ENCODE data around the gene CEACAM8. TPM values are rescaled to one million over a fixed set of nuclear protein-coding genes. Genes with fewer than 3 reads are reported as not detected.

Gene CEACAM8
- not detected in 2 replicates for total RNA-seq

DNA sequence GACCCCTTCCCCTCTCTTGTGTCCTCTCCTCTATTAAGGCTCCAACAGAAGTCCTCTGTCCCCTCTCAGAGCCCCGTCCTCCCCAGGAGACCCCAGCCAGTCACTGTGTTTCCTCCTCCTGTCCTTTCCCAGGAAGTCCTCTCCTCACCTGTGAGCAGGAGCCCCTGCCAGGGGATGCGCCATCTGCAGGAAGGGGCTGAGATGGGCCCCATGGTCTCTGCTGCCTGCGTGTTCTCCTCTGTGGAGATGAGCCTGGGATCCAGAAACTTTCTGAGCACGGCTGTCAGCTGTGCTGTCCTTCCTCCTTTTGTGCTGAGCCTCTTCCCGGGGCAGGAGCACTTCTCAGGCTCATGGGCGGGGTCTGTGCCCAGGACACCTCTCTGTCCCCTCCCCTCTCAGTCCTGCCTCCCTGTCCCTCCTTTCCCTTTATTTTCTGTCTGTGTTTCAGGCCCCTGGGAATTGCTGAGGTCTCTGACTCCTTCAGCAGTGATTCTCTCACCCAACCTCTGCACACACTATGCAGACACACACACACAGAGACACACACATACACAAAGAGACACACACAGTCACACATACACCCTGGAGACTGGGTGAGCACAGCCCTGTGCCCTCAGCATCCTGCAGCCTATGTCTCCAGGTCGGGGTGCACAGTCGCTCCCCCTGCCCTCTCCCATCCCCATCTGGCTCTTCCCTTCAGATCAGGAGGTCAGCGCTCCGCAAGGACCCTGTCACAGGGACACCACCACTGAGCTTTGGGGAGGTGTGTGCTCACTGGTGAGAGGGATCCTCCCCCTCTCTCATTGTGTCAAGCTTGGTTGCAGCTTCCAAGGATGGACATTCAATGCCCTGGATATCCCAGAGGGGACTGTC, at the start of gene CEACAM8:
TSS of gene CEACAM8 (minus strand) at position 308 of the 873 bp plus-strand sequence. CDS start at position 212, 96 bp downstream.

Other genes starting within 250 kb of the CEACAM8 start
- not detected in 2 replicates for gene CNFN, start 204.6 kb downstream of the CEACAM8 start, total RNA-seq
- gene LIPE, start 167.5 kb downstream of the CEACAM8 start, total RNA-seq = 2.6 and 3.0 TPM in 2 replicates
- gene CXCL17, start 152.0 kb downstream of the CEACAM8 start, total RNA-seq = not detected in 2 replicates
- not detected in 2 replicates for gene CEACAM1, start 66.4 kb downstream of the CEACAM8 start, total RNA-seq
- gene PSG3, start 145.6 kb upstream of the CEACAM8 start, total RNA-seq = not detected in 2 replicates
- not detected in 2 replicates for gene PSG8, start 170.8 kb upstream of the CEACAM8 start, total RNA-seq